GM23338 (cell line): ENCODE results near the gene RBM44. TPM values are rescaled to one million over a fixed set of nuclear protein-coding genes. Genes with fewer than 3 reads are reported as not detected.
"Not testable (repeated sequence)": the region's sequence is repeated elsewhere in the genome, so short reads cannot be mapped to it uniquely, and the experiment has no call there.

Experiments
- ATAC-seq: fragments of 200-7000 bp; cut with Tn5 transposase; 3 replicates; pipeline ENCODE4 v1.9.1; 2020
- DNase-seq: peaks from one replicate; pipeline ENCODE4 v3.0.0-alpha.2; 2015; ENCODE audit warnings: low spot score
- H2AFZ ChIP-seq: fragments of 200-600 bp; sonication (generic); 2 replicates; pipeline ENCODE4 v1.8.0; 2016; ENCODE audit warnings: antibody characterized with exemption, mild to moderate bottlenecking, moderate library complexity
- H3F3A ChIP-seq: fragments of 200-600 bp; sonication (generic); replicated peaks from 2 replicates; pipeline ENCODE4 v1.8.0; 2017; ENCODE audit warnings: antibody characterized with exemption, mixed run types, low read depth
- H3K27ac ChIP-seq: fragments of 200-600 bp; sonication (generic); 2 replicates; pipeline ENCODE4 v1.6.1; 2016; ENCODE audit warnings: low read depth
- H3K27me3 ChIP-seq: fragments of 200-600 bp; sonication (generic); 2 replicates; pipeline ENCODE4 v1.8.0; 2016; ENCODE audit warnings: mild to moderate bottlenecking, mixed run types, moderate library complexity; ENCODE audit not compliant: insufficient read depth
- H3K36me3 ChIP-seq: fragments of 200-600 bp; sonication (generic); 2 replicates; pipeline ENCODE4 v1.8.0; 2016; ENCODE audit warnings: mild to moderate bottlenecking; ENCODE audit not compliant: insufficient read depth
- H3K4me1 ChIP-seq: fragments of 200-600 bp; sonication (generic); 2 replicates; pipeline ENCODE4 v1.8.0; 2016; ENCODE audit warnings: mild to moderate bottlenecking, moderate library complexity; ENCODE audit not compliant: insufficient read depth
- H3K4me2 ChIP-seq: fragments of 200-600 bp; sonication (generic); 2 replicates; pipeline ENCODE4 v1.7.1; 2017; ENCODE audit warnings: mixed run types
- H3K4me3 ChIP-seq: fragments of 200-600 bp; sonication (generic); 2 replicates; pipeline ENCODE4 v1.6.1; 2016; ENCODE audit warnings: mixed run types
- H3K79me2 ChIP-seq: fragments of 200-600 bp; sonication (generic); replicated peaks from 2 replicates; pipeline ENCODE4 v1.8.0; 2017; ENCODE audit warnings: mild to moderate bottlenecking; ENCODE audit not compliant: insufficient read depth
- H3K9me2 ChIP-seq: fragments of 200-600 bp; sonication (generic); 2 replicates; pipeline ENCODE4 v1.8.0; 2017; ENCODE audit not compliant: insufficient read depth
- H4K20me1 ChIP-seq: fragments of 200-600 bp; sonication (generic); replicated peaks from 2 replicates; pipeline ENCODE4 v1.8.0; 2017; ENCODE audit warnings: mild to moderate bottlenecking; ENCODE audit not compliant: insufficient read depth
- H3K27ac Mint-ChIP-seq: 2 replicates; pipeline ENCODE4 v1.8.0; 2020; ENCODE audit warnings: inconsistent platforms, mild to moderate bottlenecking, moderate library complexity, mixed read lengths
- H3K27me3 Mint-ChIP-seq: 3 replicates; pipeline ENCODE4 v1.8.0; 2022; ENCODE audit warnings: low read depth, mild to moderate bottlenecking, moderate library complexity, mixed read lengths, inconsistent platforms; ENCODE audit not compliant: insufficient read depth, poor library complexity
- H3K36me3 Mint-ChIP-seq: 3 replicates; pipeline ENCODE4 v1.8.0; 2021; ENCODE audit warnings: low read depth, mild to moderate bottlenecking, inconsistent platforms, moderate library complexity, mixed read lengths
- H3K4me1 Mint-ChIP-seq: 3 replicates; pipeline ENCODE4 v1.8.0; 2020; ENCODE audit warnings: mild to moderate bottlenecking, inconsistent platforms, mixed read lengths
- H3K4me3 Mint-ChIP-seq: 3 replicates; pipeline ENCODE4 v1.8.0; 2021; ENCODE audit warnings: moderate library complexity, mild to moderate bottlenecking, inconsistent platforms, mixed read lengths
- H3K9me3 Mint-ChIP-seq: 3 replicates; pipeline ENCODE4 v1.8.0; 2020; ENCODE audit warnings: moderate library complexity, mild to moderate bottlenecking, inconsistent platforms, mixed read lengths
- CREB1 ChIP-seq: fragments of 250-450 bp; sonication (Bioruptor Pico); IDR thresholded peaks from 2 replicates; pipeline ENCODE4 v1.5.0; 2020; ENCODE audit warnings: low read depth, mild to moderate bottlenecking, moderate library complexity
- CTCF ChIP-seq, 2 experiments: fragments of 200-600 bp in 1 of 2; sonication (generic) in 1 of 2; conservative IDR thresholded peaks; 2 replicates each; pipeline versions ENCODE4 v1.5.1 to v1.6.1; 2016 to 2017; ENCODE audit warnings: antibody characterized with exemption in 2 of 2, low read depth in 2 of 2, mild to moderate bottlenecking in 2 of 2, moderate library complexity in 1 of 2
- EZH2 ChIP-seq: fragments of 200-600 bp; sonication (generic); IDR thresholded peaks from one replicate; pipeline ENCODE4 v1.8.0; 2017; ENCODE audit warnings: antibody characterized with exemption, mild to moderate bottlenecking, low read depth; ENCODE audit not compliant: unreplicated experiment
- EZH2phosphoT487 ChIP-seq: fragments of 200-600 bp; sonication (generic); IDR thresholded peaks from one replicate; pipeline ENCODE4 v1.8.1; 2018; ENCODE audit warnings: antibody characterized with exemption; ENCODE audit not compliant: unreplicated experiment
- JUNB ChIP-seq: IDR thresholded peaks from one replicate; pipeline ENCODE4 v1.6.1; 2016; ENCODE audit warnings: antibody characterized with exemption; ENCODE audit not compliant: unreplicated experiment
- NANOG ChIP-seq: IDR thresholded peaks from 2 replicates; pipeline ENCODE4 v1.6.1; 2016; ENCODE audit warnings: antibody characterized with exemption, borderline replicate concordance
- POLR2AphosphoS5 ChIP-seq: IDR thresholded peaks from 2 replicates; pipeline ENCODE4 v1.6.1; 2016; ENCODE audit warnings: antibody characterized with exemption, low read depth
- STAT1 ChIP-seq: IDR thresholded peaks from one replicate; pipeline ENCODE4 v1.6.1; 2016; ENCODE audit warnings: antibody characterized with exemption; ENCODE audit not compliant: unreplicated experiment
- ZNF114 ChIP-seq: fragments of 250-450 bp; sonication (Bioruptor Pico); IDR thresholded peaks from 2 replicates; pipeline ENCODE4 v1.5.0; 2020; ENCODE audit warnings: mild to moderate bottlenecking, moderate library complexity
- ZNF331 ChIP-seq: fragments of 250-450 bp; sonication (Bioruptor Pico); IDR thresholded peaks from 2 replicates; pipeline ENCODE4 v1.5.0; 2020; ENCODE audit warnings: low read depth, mild to moderate bottlenecking, moderate library complexity
- polyA plus RNA-seq: library from polyadenylated mRNA; unstranded; fragments of >200 nt; fragmentation: Nextera tagmentation; extraction: Ambion mirVana; gene quantifications from 2 replicates; pipeline ENCODE4 v1.2.1, GENCODE V29; 2016
- total RNA-seq: library from RNA; depleted of rRNA; stranded (reverse); fragments of >200 nt; shearing (Covaris generic); gene quantifications from 2 replicates; pipeline ENCODE4 v1.2.3, GENCODE V29; 2014
- TF ChIP-seq, protein P1 (sequence below): fragments of 250-450 bp; sonication (Bioruptor Pico); IDR thresholded peaks from 2 replicates; pipeline ENCODE4 v1.5.0; 2020; ENCODE audit warnings: mild to moderate bottlenecking, moderate library complexity
- TF ChIP-seq, protein P2 (sequence below): IDR thresholded peaks from 2 replicates; pipeline ENCODE4 v1.6.1; 2016; ENCODE audit warnings: antibody characterized with exemption

Gene RBM44
- total and polyA plus RNA-seq, 2 experiments from 2014 or later: 0.29 to 0.87 TPM

GRCh38 chr2:237783678-237784077 is 14.9 kb upstream of the RBM44 start:
- not testable (repeated sequence) for H3K4me1 Mint-ChIP-seq, H3F3A ChIP-seq, H2AFZ ChIP-seq, H3K27me3 Mint-ChIP-seq, H3K4me2 ChIP-seq, DNase-seq, H3K79me2 ChIP-seq, H3K36me3 ChIP-seq, H3K4me3 Mint-ChIP-seq, H3K27ac ChIP-seq, H3K27me3 ChIP-seq, ATAC-seq, H3K27ac Mint-ChIP-seq, H3K4me1 ChIP-seq, H3K4me3 ChIP-seq, H3K9me2 ChIP-seq, H4K20me1 ChIP-seq
- H3K9me3 Mint-ChIP-seq: peaks cover 39% of the 10 kb centered on the region
- peaks cover 71% of the 10 kb centered on the region for H3K36me3 Mint-ChIP-seq

DNA sequence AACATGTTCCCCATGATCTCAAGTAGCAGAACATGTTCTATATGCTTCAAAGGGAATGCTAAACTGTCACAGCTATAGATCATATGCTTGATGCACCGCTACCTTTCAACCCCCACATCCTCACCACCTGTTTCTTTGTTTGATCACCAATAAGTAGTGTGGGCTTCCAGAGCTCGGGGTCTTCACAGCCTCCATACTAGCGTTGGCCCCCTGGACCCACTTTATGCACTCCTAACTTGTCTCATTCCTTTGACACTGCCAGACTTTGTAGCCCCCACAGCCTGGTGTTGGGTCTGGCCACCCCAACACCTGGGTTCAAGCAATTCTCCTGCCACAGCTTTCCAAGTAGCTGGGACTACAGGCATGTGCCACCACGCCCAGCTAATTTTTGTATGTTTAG is 11.6 kb upstream of the RBM44 start:
- ATAC-seq (no peak), DNase-seq (no peak)
- Histone ChIP-seq H3K4me2 (no peak overlapping the region), H3K4me3 (no peak overlapping the region), H2AFZ (no peak overlapping the region), H3K27ac (no peak overlapping the region), H4K20me1 (no peaks in the 10 kb centered on the region), H3K4me1 (no peaks in the 10 kb centered on the region), H3F3A (no peaks in the 10 kb centered on the region), H3K27me3 (no peaks in the 10 kb centered on the region), H3K36me3 (0 out of 2 replicates have a peak, but pooled peaks cover 3% of the 10 kb centered on the region), H3K79me2 (no peaks in the 10 kb centered on the region), H3K9me2 (peaks cover 4% of the 10 kb centered on the region; the same call in 1 of the 2 replicates)
- Mint-ChIP-seq H3K36me3 (peaks cover 45% of the 10 kb centered on the region), H3K4me1 (no peaks in the 10 kb centered on the region), H3K4me3 (no peak overlapping the region), H3K27me3 (peaks cover 2% of the 10 kb centered on the region), H3K9me3 (peaks cover 39% of the 10 kb centered on the region), H3K27ac (no peak overlapping the region)
- TF ChIP-seq, protein P1, sequence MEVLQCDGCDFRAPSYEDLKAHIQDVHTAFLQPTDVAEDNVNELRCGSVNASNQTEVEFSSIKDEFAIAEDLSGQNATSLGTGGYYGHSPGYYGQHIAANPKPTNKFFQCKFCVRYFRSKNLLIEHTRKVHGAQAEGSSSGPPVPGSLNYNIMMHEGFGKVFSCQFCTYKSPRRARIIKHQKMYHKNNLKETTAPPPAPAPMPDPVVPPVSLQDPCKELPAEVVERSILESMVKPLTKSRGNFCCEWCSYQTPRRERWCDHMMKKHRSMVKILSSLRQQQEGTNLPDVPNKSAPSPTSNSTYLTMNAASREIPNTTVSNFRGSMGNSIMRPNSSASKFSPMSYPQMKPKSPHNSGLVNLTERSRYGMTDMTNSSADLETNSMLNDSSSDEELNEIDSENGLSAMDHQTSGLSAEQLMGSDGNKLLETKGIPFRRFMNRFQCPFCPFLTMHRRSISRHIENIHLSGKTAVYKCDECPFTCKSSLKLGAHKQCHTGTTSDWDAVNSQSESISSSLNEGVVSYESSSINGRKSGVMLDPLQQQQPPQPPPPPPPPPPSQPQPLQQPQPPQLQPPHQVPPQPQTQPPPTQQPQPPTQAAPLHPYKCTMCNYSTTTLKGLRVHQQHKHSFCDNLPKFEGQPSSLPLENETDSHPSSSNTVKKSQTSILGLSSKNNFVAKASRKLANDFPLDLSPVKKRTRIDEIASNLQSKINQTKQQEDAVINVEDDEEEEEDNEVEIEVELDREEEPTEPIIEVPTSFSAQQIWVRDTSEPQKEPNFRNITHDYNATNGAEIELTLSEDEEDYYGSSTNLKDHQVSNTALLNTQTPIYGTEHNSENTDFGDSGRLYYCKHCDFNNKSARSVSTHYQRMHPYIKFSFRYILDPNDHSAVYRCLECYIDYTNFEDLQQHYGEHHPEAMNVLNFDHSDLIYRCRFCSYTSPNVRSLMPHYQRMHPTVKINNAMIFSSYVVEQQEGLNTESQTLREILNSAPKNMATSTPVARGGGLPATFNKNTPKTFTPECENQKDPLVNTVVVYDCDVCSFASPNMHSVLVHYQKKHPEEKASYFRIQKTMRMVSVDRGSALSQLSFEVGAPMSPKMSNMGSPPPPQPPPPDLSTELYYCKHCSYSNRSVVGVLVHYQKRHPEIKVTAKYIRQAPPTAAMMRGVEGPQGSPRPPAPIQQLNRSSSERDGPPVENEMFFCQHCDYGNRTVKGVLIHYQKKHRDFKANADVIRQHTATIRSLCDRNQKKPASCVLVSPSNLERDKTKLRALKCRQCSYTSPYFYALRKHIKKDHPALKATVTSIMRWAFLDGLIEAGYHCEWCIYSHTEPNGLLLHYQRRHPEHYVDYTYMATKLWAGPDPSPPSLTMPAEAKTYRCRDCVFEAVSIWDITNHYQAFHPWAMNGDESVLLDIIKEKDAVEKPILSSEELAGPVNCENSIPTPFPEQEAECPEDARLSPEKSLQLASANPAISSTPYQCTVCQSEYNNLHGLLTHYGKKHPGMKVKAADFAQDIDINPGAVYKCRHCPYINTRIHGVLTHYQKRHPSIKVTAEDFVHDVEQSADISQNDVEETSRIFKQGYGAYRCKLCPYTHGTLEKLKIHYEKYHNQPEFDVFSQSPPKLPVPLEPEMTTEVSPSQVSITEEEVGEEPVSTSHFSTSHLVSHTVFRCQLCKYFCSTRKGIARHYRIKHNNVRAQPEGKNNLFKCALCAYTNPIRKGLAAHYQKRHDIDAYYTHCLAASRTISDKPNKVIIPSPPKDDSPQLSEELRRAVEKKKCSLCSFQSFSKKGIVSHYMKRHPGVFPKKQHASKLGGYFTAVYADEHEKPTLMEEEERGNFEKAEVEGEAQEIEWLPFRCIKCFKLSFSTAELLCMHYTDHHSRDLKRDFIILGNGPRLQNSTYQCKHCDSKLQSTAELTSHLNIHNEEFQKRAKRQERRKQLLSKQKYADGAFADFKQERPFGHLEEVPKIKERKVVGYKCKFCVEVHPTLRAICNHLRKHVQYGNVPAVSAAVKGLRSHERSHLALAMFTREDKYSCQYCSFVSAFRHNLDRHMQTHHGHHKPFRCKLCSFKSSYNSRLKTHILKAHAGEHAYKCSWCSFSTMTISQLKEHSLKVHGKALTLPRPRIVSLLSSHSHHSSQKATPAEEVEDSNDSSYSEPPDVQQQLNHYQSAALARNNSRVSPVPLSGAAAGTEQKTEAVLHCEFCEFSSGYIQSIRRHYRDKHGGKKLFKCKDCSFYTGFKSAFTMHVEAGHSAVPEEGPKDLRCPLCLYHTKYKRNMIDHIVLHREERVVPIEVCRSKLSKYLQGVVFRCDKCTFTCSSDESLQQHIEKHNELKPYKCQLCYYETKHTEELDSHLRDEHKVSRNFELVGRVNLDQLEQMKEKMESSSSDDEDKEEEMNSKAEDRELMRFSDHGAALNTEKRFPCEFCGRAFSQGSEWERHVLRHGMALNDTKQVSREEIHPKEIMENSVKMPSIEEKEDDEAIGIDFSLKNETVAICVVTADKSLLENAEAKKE (CRISPR knock-in tag): no peak
- no peak for TF ChIP-seq ZNF114 (CRISPR knock-in tag)
- TF ChIP-seq, protein P2, sequence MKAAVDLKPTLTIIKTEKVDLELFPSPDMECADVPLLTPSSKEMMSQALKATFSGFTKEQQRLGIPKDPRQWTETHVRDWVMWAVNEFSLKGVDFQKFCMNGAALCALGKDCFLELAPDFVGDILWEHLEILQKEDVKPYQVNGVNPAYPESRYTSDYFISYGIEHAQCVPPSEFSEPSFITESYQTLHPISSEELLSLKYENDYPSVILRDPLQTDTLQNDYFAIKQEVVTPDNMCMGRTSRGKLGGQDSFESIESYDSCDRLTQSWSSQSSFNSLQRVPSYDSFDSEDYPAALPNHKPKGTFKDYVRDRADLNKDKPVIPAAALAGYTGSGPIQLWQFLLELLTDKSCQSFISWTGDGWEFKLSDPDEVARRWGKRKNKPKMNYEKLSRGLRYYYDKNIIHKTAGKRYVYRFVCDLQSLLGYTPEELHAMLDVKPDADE: no peak
- no peak for TF ChIP-seq JUNB
- no peak for TF ChIP-seq NANOG
- TF ChIP-seq CTCF (conservative IDR thresholded peaks at IDR 0.05; ENCODE audit: low read depth in 2 of 2): no peak
- TF ChIP-seq POLR2AphosphoS5: no peak
- no peak for TF ChIP-seq EZH2
- TF ChIP-seq EZH2phosphoT487: no peak
- no peak for TF ChIP-seq STAT1
- TF ChIP-seq ZNF331 (CRISPR knock-in tag): no peak
- TF ChIP-seq CREB1 (CRISPR knock-in tag): no peak
